ENCODE results near the gene CHRNA9. TPM values are rescaled to one million over a fixed set of nuclear protein-coding genes. Genes with fewer than 3 reads are reported as not detected.

CHRNA9 gene
- total and polyA plus RNA-seq, 2 of the 4 experiments (the other 2 are of a cell fraction): not detected

DNA sequence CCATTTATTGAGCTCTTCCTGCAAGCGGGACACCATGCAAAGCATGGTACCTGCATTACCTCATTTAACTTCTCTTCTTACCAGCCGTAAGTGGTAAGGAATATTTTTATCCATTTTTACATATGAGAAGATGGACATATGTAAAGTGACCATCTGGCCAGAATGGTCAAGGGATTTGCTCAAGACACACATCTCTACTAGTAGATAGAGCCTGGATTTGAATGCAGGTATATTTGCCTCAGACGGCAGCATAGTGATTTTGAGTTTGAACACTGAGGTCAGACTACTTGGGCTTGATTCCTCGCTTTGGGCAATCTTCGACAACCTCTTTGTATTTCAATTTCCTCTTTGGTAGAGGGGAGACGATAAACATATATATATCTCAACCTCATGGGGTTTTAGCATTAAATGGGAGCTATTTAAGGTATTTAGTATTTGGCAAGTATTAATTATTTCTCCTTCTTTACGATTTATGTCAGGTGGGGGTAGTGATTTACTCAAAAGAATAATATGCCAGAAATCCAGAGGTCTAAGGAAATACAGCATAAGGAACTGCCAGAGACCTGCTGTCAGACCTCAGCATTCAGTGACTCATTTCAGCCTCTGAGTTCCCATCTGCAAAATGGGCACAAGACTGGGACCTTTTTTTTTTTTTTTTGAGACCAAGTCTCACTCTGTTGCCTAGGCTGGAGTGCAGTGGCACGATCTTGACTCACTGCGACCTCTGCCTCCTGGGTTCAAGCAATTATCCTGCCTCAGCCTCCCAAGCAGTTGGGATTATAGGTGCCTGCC lies 34.6 kb upstream of the CHRNA9 start (continued):
- no peak for TF ChIP-seq CEBPB (IDR thresholded peaks at IDR 0.05; ENCODE audit: low read depth, low read length)

GRCh38 chr4:40301603-40302002 lies 33.5 kb upstream of the CHRNA9 start:
- H4K20me1 ChIP-seq (ENCODE audit: insufficient read depth, low read length): no peaks in the 10 kb centered on the region
- POLR2A ChIA-PET (ENCODE audit: unreplicated experiment): no interaction called here
- CTCF ChIA-PET: no interaction called here
- peaks cover 14% of the 10 kb centered on the region for H3K27me3 ChIP-seq (ENCODE audit: control insufficient read depth, insufficient read depth, low read length)
- WGBS, 2 experiments (ENCODE audit: extremely low coverage in 2 of 2, insufficient read length in 1 of 2): no CpG with 5 or more reads among the region's 7 CpGs
- H4K91ac ChIP-seq (ENCODE audit: insufficient read depth, low read depth, low read length): no peak overlapping the region
- H2BK120ac ChIP-seq (ENCODE audit: low read depth, low read length): no peak overlapping the region
- H3K9ac ChIP-seq (ENCODE audit: low read depth, low read length): no peak overlapping the region
- H3K36me3 ChIP-seq (ENCODE audit: control insufficient read depth, insufficient read depth, low read length): no peaks in the 10 kb centered on the region
- no peak overlapping the region for H3K27ac ChIP-seq (ENCODE audit: insufficient read depth, low read length)
- no peak overlapping the region for H3K14ac ChIP-seq (replicated peaks; ENCODE audit: low read depth, low read length)
- H3K4me2 ChIP-seq (ENCODE audit: low read depth, low read length): no peak overlapping the region
- no peak overlapping the region for H4K8ac ChIP-seq (ENCODE audit: low read depth in 2 of 2, low read length in 2 of 2)
- H2AK5ac ChIP-seq (ENCODE audit: low read depth, low read length): no peak overlapping the region
- in situ Hi-C loops (cut with MboI; ENCODE audit: low sequenced_read_pairs) (loop anchor here (25.0 kb wide), 2 partner anchors 239 to 614 kb away; partner anchors contain the start of genes N4BP2 and UBE2K), intact Hi-C loops (cut with micrococcal nuclease) (no loop called here), dilution Hi-C loops (cut with HindIII; ENCODE audit: low sequenced_read_pairs, unreplicated experiment) (no loop called here)
- no peaks in the 10 kb centered on the region for H3K79me1 ChIP-seq (ENCODE audit: low read depth in 1 of 2, low read length in 2 of 2)
- H2BK20ac ChIP-seq (ENCODE audit: low read depth, low read length): no peak overlapping the region
- H3K9me3 ChIP-seq (ENCODE audit: control insufficient read depth, insufficient read depth, low read length): peaks cover 3% of the 10 kb centered on the region; the same call in 1 of the 2 replicates
- H2BK5ac ChIP-seq (ENCODE audit: low read depth, low read length, poor library complexity, severe bottlenecking): no peak overlapping the region
- no peak for DNase-seq
- H3K4me3 ChIP-seq (ENCODE audit: insufficient read depth, low read depth, low read length): no peak overlapping the region
- ATAC-seq (ENCODE audit: low read depth): no peak
- H3K56ac ChIP-seq (ENCODE audit: extremely low read depth, insufficient read depth, low read length): no peak overlapping the region
- BruUV-seq (replicated peaks): no TSS peak
- no peaks in the 10 kb centered on the region for H3K9me1 ChIP-seq (ENCODE audit: insufficient read depth, low read length)
- no peak overlapping the region for H2AK9ac ChIP-seq (replicated peaks; ENCODE audit: low read depth, low read length, poor library complexity)
- no peak overlapping the region for H3K4ac ChIP-seq (ENCODE audit: low read depth, low read length)
- H2AFZ ChIP-seq (replicated peaks; ENCODE audit: low read length, poor library complexity): no peak overlapping the region
- no peak overlapping the region for H3K23ac ChIP-seq (ENCODE audit: low read depth, low read length)
- H3K4me1 ChIP-seq (ENCODE audit: control insufficient read depth, insufficient read depth, low read length): no peaks in the 10 kb centered on the region
- H4K5ac ChIP-seq (ENCODE audit: low read depth, low read length): no peak overlapping the region
- no peak overlapping the region for H3K18ac ChIP-seq (ENCODE audit: low read depth, low read length)
- no peak overlapping the region for H2BK15ac ChIP-seq (ENCODE audit: low read depth, low read length)
- TF ChIP-seq RCOR1 (IDR thresholded peaks at IDR 0.05; ENCODE audit: insufficient replicate concordance, low read length): no peak
- TF ChIP-seq, protein P1, sequence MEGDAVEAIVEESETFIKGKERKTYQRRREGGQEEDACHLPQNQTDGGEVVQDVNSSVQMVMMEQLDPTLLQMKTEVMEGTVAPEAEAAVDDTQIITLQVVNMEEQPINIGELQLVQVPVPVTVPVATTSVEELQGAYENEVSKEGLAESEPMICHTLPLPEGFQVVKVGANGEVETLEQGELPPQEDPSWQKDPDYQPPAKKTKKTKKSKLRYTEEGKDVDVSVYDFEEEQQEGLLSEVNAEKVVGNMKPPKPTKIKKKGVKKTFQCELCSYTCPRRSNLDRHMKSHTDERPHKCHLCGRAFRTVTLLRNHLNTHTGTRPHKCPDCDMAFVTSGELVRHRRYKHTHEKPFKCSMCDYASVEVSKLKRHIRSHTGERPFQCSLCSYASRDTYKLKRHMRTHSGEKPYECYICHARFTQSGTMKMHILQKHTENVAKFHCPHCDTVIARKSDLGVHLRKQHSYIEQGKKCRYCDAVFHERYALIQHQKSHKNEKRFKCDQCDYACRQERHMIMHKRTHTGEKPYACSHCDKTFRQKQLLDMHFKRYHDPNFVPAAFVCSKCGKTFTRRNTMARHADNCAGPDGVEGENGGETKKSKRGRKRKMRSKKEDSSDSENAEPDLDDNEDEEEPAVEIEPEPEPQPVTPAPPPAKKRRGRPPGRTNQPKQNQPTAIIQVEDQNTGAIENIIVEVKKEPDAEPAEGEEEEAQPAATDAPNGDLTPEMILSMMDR (conservative IDR thresholded peaks at IDR 0.05; ENCODE audit: low read depth, low read length): no peak
- no peak for TF ChIP-seq MXI1 (IDR thresholded peaks at IDR 0.05; ENCODE audit: borderline replicate concordance, low read depth, low read length)
- no peak for TF ChIP-seq RFX5 (IDR thresholded peaks at IDR 0.05; ENCODE audit: low read depth, low read length)
- no peak for TF ChIP-seq MAFK (IDR thresholded peaks at IDR 0.05; ENCODE audit: low read depth, low read length)
- no peak for TF ChIP-seq SMC3 (IDR thresholded peaks at IDR 0.05; ENCODE audit: low read depth, low read length)
- TF ChIP-seq BHLHE40 (IDR thresholded peaks at IDR 0.05; ENCODE audit: low read depth, low read length): no peak
- no peak for TF ChIP-seq USF2 (IDR thresholded peaks at IDR 0.05; ENCODE audit: low read depth, low read length)
- TF ChIP-seq FOS (IDR thresholded peaks at IDR 0.05; ENCODE audit: low read depth, low read length): no peak
- TF ChIP-seq NFE2L2 (IDR thresholded peaks at IDR 0.05; ENCODE audit: low read depth, low read length): no peak
- TF ChIP-seq CHD1 (IDR thresholded peaks at IDR 0.05; ENCODE audit: low read depth, low read length): no peak
- TF ChIP-seq, protein P2, sequence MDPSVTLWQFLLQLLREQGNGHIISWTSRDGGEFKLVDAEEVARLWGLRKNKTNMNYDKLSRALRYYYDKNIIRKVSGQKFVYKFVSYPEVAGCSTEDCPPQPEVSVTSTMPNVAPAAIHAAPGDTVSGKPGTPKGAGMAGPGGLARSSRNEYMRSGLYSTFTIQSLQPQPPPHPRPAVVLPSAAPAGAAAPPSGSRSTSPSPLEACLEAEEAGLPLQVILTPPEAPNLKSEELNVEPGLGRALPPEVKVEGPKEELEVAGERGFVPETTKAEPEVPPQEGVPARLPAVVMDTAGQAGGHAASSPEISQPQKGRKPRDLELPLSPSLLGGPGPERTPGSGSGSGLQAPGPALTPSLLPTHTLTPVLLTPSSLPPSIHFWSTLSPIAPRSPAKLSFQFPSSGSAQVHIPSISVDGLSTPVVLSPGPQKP (IDR thresholded peaks at IDR 0.05; ENCODE audit: borderline replicate concordance, low read depth, low read length): no peak
- no peak for TF ChIP-seq POLR2A (IDR thresholded peaks at IDR 0.05; ENCODE audit: low read depth, low read length)

Measured in IMR-90 (cell line).